HG02884 (cell line): Measurements from ENCODE around the gene LIN9.
A peak's percentile ranks its signal among the peaks of the same experiment; 100 is the strongest.

Source experiments
- ATAC-seq: cut with Tn5 transposase; IDR thresholded peaks from one replicate; pipeline ENCODE4 v1.9.1; 2021; ENCODE audit warnings: mild to moderate bottlenecking, moderate library complexity; ENCODE audit not compliant: unreplicated experiment

LIN9 gene

GRCh38 chr1:226324479-226324878 is 15.5 kb upstream of the LIN9 start:
- ATAC-seq: no peak

GRCh38 chr1:226322986-226323385 is 14.0 kb upstream of the LIN9 start:
- ATAC-seq: no peak

GRCh38 chr1:226320930-226321329 is 12.0 kb upstream of the LIN9 start:
- no peak for ATAC-seq

GRCh38 chr1:226318471-226318870 is 9.5 kb upstream of the LIN9 start:
- no peak for ATAC-seq

- ATAC-seq: no peak
Measured at GRCh38 chr1:226314055-226314454, 5.1 kb upstream of the LIN9 start.

- no peak for ATAC-seq
Measured at GRCh38 chr1:226312065-226312464, 3.1 kb upstream of the LIN9 start.

GRCh38 chr1:226311376-226311775 is 2.4 kb upstream of the LIN9 start:
- no peak for ATAC-seq

- no peak for ATAC-seq
Measured at GRCh38 chr1:226310637-226311195, 1.8 kb upstream of the LIN9 start.

- ATAC-seq: no peak
Measured at GRCh38 chr1:226310245-226310540, 1.2 kb upstream of the LIN9 start.

GRCh38 chr1:226309398-226310244 is 657 bp upstream of the LIN9 start:
- ATAC-seq: peak; percentile 47

GRCh38 chr1:226308166-226308722 is 720 bp downstream of the LIN9 start:
- peak; percentile 12 for ATAC-seq

- no peak for ATAC-seq
Measured at GRCh38 chr1:226306425-226306824, 2.5 kb downstream of the LIN9 start.

GRCh38 chr1:226305184-226305583 is 3.8 kb downstream of the LIN9 start:
- ATAC-seq: no peak

GRCh38 chr1:226304291-226304955 is 4.5 kb downstream of the LIN9 start:
- no peak for ATAC-seq

- ATAC-seq: no peak
Measured at GRCh38 chr1:226302731-226303130, 6.2 kb downstream of the LIN9 start.

- ATAC-seq: no peak
Measured at GRCh38 chr1:226296911-226297310, 12.1 kb downstream of the LIN9 start.

GRCh38 chr1:226293553-226293920 is 15.4 kb downstream of the LIN9 start:
- ATAC-seq: no peak

GRCh38 chr1:226292874-226293552 is 16.0 kb downstream of the LIN9 start:
- ATAC-seq: no peak

- no peak for ATAC-seq
Measured at GRCh38 chr1:226287587-226287986, 21.4 kb downstream of the LIN9 start.

- no peak for ATAC-seq
Measured at GRCh38 chr1:226281058-226281457, 27.9 kb downstream of the LIN9 start.

GRCh38 chr1:226279498-226279897 is 29.5 kb downstream of the LIN9 start:
- ATAC-seq: no peak
